ENCODE measurements around the gene DIPK1B. TPM values are rescaled to one million over a fixed set of nuclear protein-coding genes. Genes with fewer than 3 reads are reported as not detected.

Gene DIPK1B
- 172 and 238 TPM in 2 replicates for total RNA-seq

GRCh38 chr9:136711751-136712689, at the start of gene DIPK1B:
DIPK1B (plus strand) TSS chr9:136712572; CDS start chr9:136712666, 94 bp downstream.
- DNase-seq: peak; percentile 57

GRCh38 chr9:136662656-136663581, 49.5 kb upstream of the DIPK1B start, which contains the start of gene EGFL7:
EGFL7 (plus strand) TSS chr9:136662916; CDS start chr9:136668283, 5,367 bp downstream.
- peak; percentile 95 for DNase-seq

- DNase-seq: no peak
These were observed 48.1 kb upstream of the DIPK1B start for GRCh38 chr9:136664000-136664915.

- DNase-seq: peak; percentile 44
These were observed 47.2 kb upstream of the DIPK1B start for GRCh38 chr9:136665111-136665703.

- peak; percentile 46 for DNase-seq
These were observed 46.5 kb upstream of the DIPK1B start for GRCh38 chr9:136665704-136666371.

GRCh38 chr9:136666372-136667213, 45.8 kb upstream of the DIPK1B start:
- peak; percentile 46 for DNase-seq

- DNase-seq: peak; percentile 30
These were observed 45.0 kb upstream of the DIPK1B start for GRCh38 chr9:136667214-136667939.

- peak; percentile 44 for DNase-seq
These were observed 44.2 kb upstream of the DIPK1B start for GRCh38 chr9:136667940-136668760.

- DNase-seq: peak; percentile 53
These were observed 43.2 kb upstream of the DIPK1B start for GRCh38 chr9:136668983-136669790.

GRCh38 chr9:136669791-136670464, 42.4 kb upstream of the DIPK1B start:
- peak; percentile 38 for DNase-seq

- DNase-seq: no peak
These were observed 41.7 kb upstream of the DIPK1B start for GRCh38 chr9:136670576-136671253.

GRCh38 chr9:136671254-136671614, 41.1 kb upstream of the DIPK1B start:
- peak; percentile 64 for DNase-seq

- peak; percentile 64 for DNase-seq
These were observed 40.5 kb upstream of the DIPK1B start for GRCh38 chr9:136671646-136672430.

GRCh38 chr9:136672431-136673087, 39.8 kb upstream of the DIPK1B start:
- peak; percentile 61 for DNase-seq
